Esophagus squamous epithelium (tissue), 4 donors: ENCODE results near the gene BBX.

ENCODE experiments used
- POLR2A ChIP-seq, 4 donors: fragments of 450-650 bp; IDR thresholded peaks; one replicate each; pipeline ENCODE4 v1.6.1; 2017; ENCODE audit warnings: antibody characterized with exemption in 4 of 4, mild to moderate bottlenecking in 4 of 4, moderate library complexity in 3 of 4
- TF ChIP-seq, protein P1 (sequence below), 6 experiments: fragments of 450-650 bp in 4 of 6; fragments of 200-600 bp in 2 of 6; sonication (generic) in 2 of 6; IDR thresholded peaks; one replicate each; pipeline ENCODE4 v1.5.1; 2016 to 2019; ENCODE audit warnings: antibody characterized with exemption in 6 of 6, mild to moderate bottlenecking in 4 of 6, moderate library complexity in 4 of 6

DNA sequence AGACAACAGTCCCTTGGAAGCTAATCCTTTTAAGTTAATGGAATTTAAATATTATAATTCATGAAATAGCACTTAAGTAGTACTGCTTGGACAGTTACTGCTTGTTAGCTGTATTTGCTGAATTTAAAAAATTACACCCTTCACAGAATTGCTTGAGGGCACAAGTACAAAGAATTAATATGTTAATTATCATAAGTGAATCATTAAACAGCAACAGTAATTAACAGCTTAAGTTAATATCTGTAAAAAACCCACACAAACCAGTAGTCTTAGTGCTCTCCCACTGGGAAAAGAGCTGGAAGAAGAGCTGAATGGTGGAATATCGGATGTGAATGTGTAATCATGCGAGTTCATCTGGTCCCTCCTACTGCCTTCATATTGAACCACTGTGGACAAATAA lies 336.1 kb downstream of the BBX start:
- TF ChIP-seq, protein P1, sequence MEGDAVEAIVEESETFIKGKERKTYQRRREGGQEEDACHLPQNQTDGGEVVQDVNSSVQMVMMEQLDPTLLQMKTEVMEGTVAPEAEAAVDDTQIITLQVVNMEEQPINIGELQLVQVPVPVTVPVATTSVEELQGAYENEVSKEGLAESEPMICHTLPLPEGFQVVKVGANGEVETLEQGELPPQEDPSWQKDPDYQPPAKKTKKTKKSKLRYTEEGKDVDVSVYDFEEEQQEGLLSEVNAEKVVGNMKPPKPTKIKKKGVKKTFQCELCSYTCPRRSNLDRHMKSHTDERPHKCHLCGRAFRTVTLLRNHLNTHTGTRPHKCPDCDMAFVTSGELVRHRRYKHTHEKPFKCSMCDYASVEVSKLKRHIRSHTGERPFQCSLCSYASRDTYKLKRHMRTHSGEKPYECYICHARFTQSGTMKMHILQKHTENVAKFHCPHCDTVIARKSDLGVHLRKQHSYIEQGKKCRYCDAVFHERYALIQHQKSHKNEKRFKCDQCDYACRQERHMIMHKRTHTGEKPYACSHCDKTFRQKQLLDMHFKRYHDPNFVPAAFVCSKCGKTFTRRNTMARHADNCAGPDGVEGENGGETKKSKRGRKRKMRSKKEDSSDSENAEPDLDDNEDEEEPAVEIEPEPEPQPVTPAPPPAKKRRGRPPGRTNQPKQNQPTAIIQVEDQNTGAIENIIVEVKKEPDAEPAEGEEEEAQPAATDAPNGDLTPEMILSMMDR (IDR thresholded peaks at IDR 0.05) = no peak
- TF ChIP-seq POLR2A (IDR thresholded peaks at IDR 0.05) = no peak
